ENCODE measurements around the gene RASSF8. TPM values are rescaled to one million over a fixed set of nuclear protein-coding genes. Genes with fewer than 3 reads are reported as not detected.

RASSF8 gene
- total and polyA plus RNA-seq, 2 donors from 2014 or later, result 12.0 to 52.8 TPM

DNA sequence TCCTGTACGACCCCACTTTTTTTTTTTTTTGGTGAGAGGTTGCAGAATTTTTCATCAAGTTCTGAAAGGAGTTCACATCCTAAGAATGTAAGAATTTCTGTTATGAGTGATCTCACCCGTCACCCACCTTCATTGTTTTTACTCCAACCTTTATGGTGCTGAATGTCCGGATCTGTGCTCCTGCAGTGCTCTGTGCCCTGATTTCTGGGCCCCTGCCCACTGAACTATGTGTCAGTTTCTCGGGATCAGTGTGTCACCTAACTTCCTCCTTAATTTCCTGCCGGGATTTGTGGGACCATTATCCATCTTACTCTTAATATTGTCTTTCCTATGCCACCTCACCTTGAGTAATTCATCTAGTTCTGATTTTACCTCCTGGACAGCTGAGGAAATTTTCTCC lies 11.6 kb downstream of the RASSF8 start:
- TF ChIP-seq, protein P1, sequence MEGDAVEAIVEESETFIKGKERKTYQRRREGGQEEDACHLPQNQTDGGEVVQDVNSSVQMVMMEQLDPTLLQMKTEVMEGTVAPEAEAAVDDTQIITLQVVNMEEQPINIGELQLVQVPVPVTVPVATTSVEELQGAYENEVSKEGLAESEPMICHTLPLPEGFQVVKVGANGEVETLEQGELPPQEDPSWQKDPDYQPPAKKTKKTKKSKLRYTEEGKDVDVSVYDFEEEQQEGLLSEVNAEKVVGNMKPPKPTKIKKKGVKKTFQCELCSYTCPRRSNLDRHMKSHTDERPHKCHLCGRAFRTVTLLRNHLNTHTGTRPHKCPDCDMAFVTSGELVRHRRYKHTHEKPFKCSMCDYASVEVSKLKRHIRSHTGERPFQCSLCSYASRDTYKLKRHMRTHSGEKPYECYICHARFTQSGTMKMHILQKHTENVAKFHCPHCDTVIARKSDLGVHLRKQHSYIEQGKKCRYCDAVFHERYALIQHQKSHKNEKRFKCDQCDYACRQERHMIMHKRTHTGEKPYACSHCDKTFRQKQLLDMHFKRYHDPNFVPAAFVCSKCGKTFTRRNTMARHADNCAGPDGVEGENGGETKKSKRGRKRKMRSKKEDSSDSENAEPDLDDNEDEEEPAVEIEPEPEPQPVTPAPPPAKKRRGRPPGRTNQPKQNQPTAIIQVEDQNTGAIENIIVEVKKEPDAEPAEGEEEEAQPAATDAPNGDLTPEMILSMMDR (IDR thresholded peaks at IDR 0.05; ENCODE audit: borderline replicate concordance, extremely low read depth, insufficient read depth), result no peak
- no peaks in the 10 kb centered on the region for H3K36me3 ChIP-seq (ENCODE audit: control insufficient read depth in 2 of 3, insufficient read depth in 3 of 3, low read length in 3 of 3)
- no peak overlapping the region for H3K9ac ChIP-seq (ENCODE audit: low read length in 3 of 3)
- peaks cover 0 to 25% (median 6%) of the 10 kb centered on the region in 3 donors for H3K4me1 ChIP-seq (ENCODE audit: control insufficient read depth in 2 of 3, insufficient read depth in 2 of 3, low read depth in 1 of 3, low read length in 3 of 3)
- FAIRE-seq, result no peak
- intact Hi-C loops (cut with DNase I), result no loop called here
- H3K4me3 ChIP-seq (ENCODE audit: low read length in 3 of 3), result no peak overlapping the region
- H3K9me3 ChIP-seq (ENCODE audit: control insufficient read depth in 2 of 3, insufficient read depth in 1 of 3, low read length in 3 of 3), result no peaks in the 10 kb centered on the region
- peak overlapping the region in 1 of 2 donors; percentile 43 for H3K27ac ChIP-seq (ENCODE audit: low read depth in 2 of 2, low read length in 2 of 2)
- H3K27me3 ChIP-seq (ENCODE audit: control insufficient read depth, insufficient read depth, low read length), result no peaks in the 10 kb centered on the region
- no peak for DNase-seq

DNA sequence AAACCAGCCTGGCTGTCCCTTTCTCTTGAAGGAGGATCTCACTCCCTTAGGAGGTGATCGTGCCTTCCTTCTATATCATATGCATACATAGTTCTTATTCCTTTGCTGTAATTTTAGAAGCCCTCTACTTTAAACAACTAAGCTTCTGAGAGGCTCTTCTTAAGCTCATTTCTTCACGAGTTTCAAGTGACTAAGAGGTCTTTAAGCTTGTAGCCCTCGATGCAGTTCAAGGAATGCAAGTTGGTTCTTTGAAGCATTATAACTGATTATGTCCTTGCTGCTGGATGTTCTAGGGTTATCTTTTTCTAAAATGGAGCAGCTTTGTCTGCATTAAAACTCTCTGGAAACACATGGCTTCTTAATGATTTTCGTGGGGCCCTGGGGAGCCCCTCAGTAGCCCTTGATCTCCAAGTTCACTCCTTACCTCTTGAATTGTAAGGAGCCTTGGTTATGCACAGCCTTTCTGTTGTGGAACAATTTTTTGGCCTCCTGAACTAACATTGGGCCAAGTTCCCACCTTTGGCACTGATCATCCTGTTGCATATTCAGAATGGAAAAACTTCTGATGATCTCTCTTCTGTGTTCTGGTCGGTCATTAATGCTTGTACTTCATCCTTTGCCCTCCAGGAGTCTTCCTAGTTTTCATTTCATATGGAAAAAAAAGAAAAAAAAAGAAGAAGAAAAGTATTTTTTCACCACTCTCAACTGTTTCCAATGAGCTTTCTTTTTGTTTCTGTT lies 12.6 kb downstream of the RASSF8 start:
- Histone ChIP-seq H3K9ac (ENCODE audit: low read length in 3 of 3) (peak overlapping the region in 1 of 3 donors; percentile 47), H3K36me3 (ENCODE audit: control insufficient read depth in 2 of 3, insufficient read depth in 3 of 3, low read length in 3 of 3) (no peaks in the 10 kb centered on the region), H3K4me3 (ENCODE audit: low read length in 3 of 3) (no peak overlapping the region), H3K9me3 (ENCODE audit: control insufficient read depth in 2 of 3, insufficient read depth in 1 of 3, low read length in 3 of 3) (no peaks in the 10 kb centered on the region), H3K27me3 (ENCODE audit: control insufficient read depth, insufficient read depth, low read length) (no peaks in the 10 kb centered on the region), H3K27ac (ENCODE audit: low read depth in 2 of 2, low read length in 2 of 2) (peak overlapping the region in 1 of 2 donors; percentile 43), H3K4me1 (ENCODE audit: control insufficient read depth in 2 of 3, insufficient read depth in 2 of 3, low read depth in 1 of 3, low read length in 3 of 3) (peaks cover 0 to 25% (median 7%) of the 10 kb centered on the region in 3 donors)
- intact Hi-C loops (cut with DNase I), result no loop called here
- TF ChIP-seq, protein P1 (IDR thresholded peaks at IDR 0.05; ENCODE audit: borderline replicate concordance, extremely low read depth, insufficient read depth), result no peak
- no peak for FAIRE-seq
- no peak for DNase-seq

DNA sequence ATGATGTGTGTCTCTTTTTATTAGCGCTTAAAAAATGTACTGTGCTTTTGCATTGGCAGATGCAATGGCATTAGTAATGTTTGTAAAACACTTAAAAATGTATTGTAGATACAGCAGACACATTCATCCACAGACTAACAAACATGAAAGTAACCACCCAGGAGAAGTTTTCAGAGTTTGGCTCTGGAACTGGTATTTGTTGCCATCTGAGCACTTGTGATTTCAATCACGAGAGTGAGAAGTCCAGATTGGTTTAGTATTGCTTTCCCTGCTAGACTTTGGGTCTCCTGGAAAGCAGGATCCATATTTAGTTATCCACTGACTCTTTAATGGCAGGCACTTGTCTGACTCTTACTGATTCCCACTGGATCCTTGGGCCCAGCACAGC lies 13.2 kb downstream of the RASSF8 start:
- Histone ChIP-seq H3K4me3 (ENCODE audit: low read length in 3 of 3) (peak overlapping the region in 1 of 3 donors; percentile 28), H3K9ac (ENCODE audit: low read length in 3 of 3) (peak overlapping the region in 1 of 3 donors; percentile 47), H3K27ac (ENCODE audit: low read depth in 2 of 2, low read length in 2 of 2) (peak overlapping the region in 1 of 2 donors; percentile 67), H3K36me3 (ENCODE audit: control insufficient read depth in 2 of 3, insufficient read depth in 3 of 3, low read length in 3 of 3) (no peaks in the 10 kb centered on the region), H3K9me3 (ENCODE audit: control insufficient read depth in 2 of 3, insufficient read depth in 1 of 3, low read length in 3 of 3) (no peaks in the 10 kb centered on the region), H3K4me1 (ENCODE audit: control insufficient read depth in 2 of 3, insufficient read depth in 2 of 3, low read depth in 1 of 3, low read length in 3 of 3) (peaks cover 0 to 25% (median 8%) of the 10 kb centered on the region in 3 donors), H3K27me3 (ENCODE audit: control insufficient read depth, insufficient read depth, low read length) (no peaks in the 10 kb centered on the region)
- FAIRE-seq, result no peak
- intact Hi-C loops (cut with DNase I), result no loop called here
- TF ChIP-seq, protein P1 (IDR thresholded peaks at IDR 0.05; ENCODE audit: borderline replicate concordance, extremely low read depth, insufficient read depth), result no peak
- DNase-seq, result no peak

All from kidney (tissue), 14 donors.